ENCODE results near the gene LIN37. TPM values are rescaled to one million over a fixed set of nuclear protein-coding genes. Genes with fewer than 3 reads are reported as not detected.

LIN37 gene
- total and polyA plus RNA-seq, 2 donors (not counting 3 experiments of a cell fraction or from before 2014, with no cell fraction given) = 11.3 to 21.4 TPM

- POLR2A ChIA-PET = no interaction called here
- no peak for DNase-seq (ENCODE audit: low read depth, low spot score)
- no peak overlapping the region for H3K4me2 ChIP-seq (ENCODE audit: insufficient read depth, low read length)
- no peaks in the 10 kb centered on the region for H3K4me1 ChIP-seq (ENCODE audit: control insufficient read depth, extremely low read depth, insufficient read depth, low read length)
- no peak overlapping the region for H2AFZ ChIP-seq (ENCODE audit: low read depth, low read length)
- H3K9me1 ChIP-seq (replicated peaks; ENCODE audit: control insufficient read depth, extremely low read depth, insufficient read depth, low read length) = no peaks in the 10 kb centered on the region
- BruUV-seq (replicated peaks) = no TSS peak
- no peak overlapping the region for H3K27ac ChIP-seq (ENCODE audit: insufficient read depth, low read depth, low read length)
- no peak overlapping the region for H3K4me3 ChIP-seq (replicated peaks in 1 of 3; ENCODE audit: insufficient read depth in 1 of 3, low read depth in 1 of 3, low read length in 3 of 3)
- TF ChIP-seq MYC (IDR thresholded peaks at IDR 0.05; ENCODE audit: low read depth, low read length) (no peak), POLR2A (IDR thresholded peaks at IDR 0.05; ENCODE audit: low read depth, low read length) (no peak), MAX (IDR thresholded peaks at IDR 0.05; ENCODE audit: insufficient read depth, insufficient read length) (no peak), EZH2 (IDR thresholded peaks at IDR 0.05; ENCODE audit: borderline replicate concordance, low read depth, low read length, severe bottlenecking) (no peak), GATA2 (IDR thresholded peaks at IDR 0.05; ENCODE audit: insufficient read depth, insufficient read length, low read depth, low read length) (no peak), POLR2AphosphoS5 (IDR thresholded peaks at IDR 0.05; ENCODE audit: insufficient read depth, low read depth, low read length) (no peak), FOS (IDR thresholded peaks at IDR 0.05; ENCODE audit: borderline replicate concordance, insufficient read depth, low read length) (no peak), CTCF (IDR thresholded peaks at IDR 0.05; ENCODE audit: extremely low read depth in 1 of 2, insufficient read depth in 1 of 2, low read depth in 1 of 2, low read length in 2 of 2) (no peak), JUN (IDR thresholded peaks at IDR 0.05; ENCODE audit: borderline replicate concordance, insufficient read depth, insufficient read length, low read depth) (no peak)
- dilution Hi-C loops (cut with MboI; ENCODE audit: extremely low pct_ligation_motif_present, low sequenced_read_pairs) (no loop called here), intact Hi-C loops (cut with micrococcal nuclease) (no loop called here)
- FAIRE-seq = no peak
- CTCF ChIA-PET = interaction anchor here (1.1 to 1.2 kb wide), 2 partner anchors 18 to 114 kb away, joined by 3 read pairs; partner anchors contain the start of gene LIN37
- no peaks in the 10 kb centered on the region for H3K79me2 ChIP-seq (ENCODE audit: control insufficient read depth, insufficient read depth, low read length)
- peaks cover 3 to 7% of the 10 kb centered on the region in 2 experiments for H3K36me3 ChIP-seq (ENCODE audit: control insufficient read depth in 2 of 2, extremely low read depth in 1 of 2, insufficient read depth in 2 of 2, low read length in 2 of 2)
- H4K20me1 ChIP-seq (replicated peaks; ENCODE audit: control insufficient read depth, extremely low read depth, insufficient read depth, low read length) = no peaks in the 10 kb centered on the region
- no peaks in the 10 kb centered on the region for H3K9me3 ChIP-seq (replicated peaks; ENCODE audit: control insufficient read depth, insufficient read depth, low read length)
- H3K27me3 ChIP-seq (ENCODE audit: control insufficient read depth in 2 of 2, insufficient read depth in 2 of 2, low read length in 2 of 2) = no peaks in the 10 kb centered on the region
- no peak overlapping the region for H3K9ac ChIP-seq (replicated peaks; ENCODE audit: extremely low read depth, insufficient read depth, low read length)
Measured at GRCh38 chr19:35766571-35767104, 18.3 kb downstream of the LIN37 start.

Measured in endothelial cell of umbilical vein (primary cell).